SK-N-MC (cell line): ENCODE measurements around the gene SEPHS2.

Experiments used
- EZH2 ChIP-seq: fragments of 200-600 bp; sonication (generic); IDR thresholded peaks from one replicate; pipeline ENCODE4 v1.6.1; 2017; ENCODE audit warnings: antibody characterized with exemption
- FOXP2 ChIP-seq: optimal IDR thresholded peaks from 2 replicates; pipeline ENCODE3; 2011; ENCODE audit warnings: mild to moderate bottlenecking, moderate library complexity; ENCODE audit not compliant: insufficient read depth; ENCODE audit errors: extremely low read length, control extremely low read depth
- POLR2AphosphoS5 ChIP-seq: IDR thresholded peaks from 2 replicates; pipeline ENCODE4 v1.6.1; 2012; ENCODE audit warnings: mild to moderate bottlenecking, low read depth, low read length, borderline replicate concordance

- TF ChIP-seq EZH2: no peak
- TF ChIP-seq POLR2AphosphoS5: no peak
- TF ChIP-seq FOXP2: no peak
Observed at GRCh38 chr16:30478766-30479478, 33.2 kb upstream of the SEPHS2 start.
